H1 (cell line): ENCODE measurements around the gene AAR2.

Experiments used
- ATF3 ChIP-seq: IDR thresholded peaks from 2 replicates; pipeline ENCODE4 v1.6.1; 2011; ENCODE audit warnings: low read depth, mild to moderate bottlenecking, low read length; ENCODE audit not compliant: insufficient read depth
- CHD2 ChIP-seq: IDR thresholded peaks from 2 replicates; pipeline ENCODE4 v1.6.1; 2012; ENCODE audit warnings: low read length, improper control_type of control experiment
- EP300 ChIP-seq, 2 experiments: IDR thresholded peaks; 1 replicate in 1 of 2; 2 replicates in 1 of 2; pipeline ENCODE4 v1.6.1; 2011 to 2012; ENCODE audit warnings: low read depth in 2 of 2, low read length in 2 of 2, mild to moderate bottlenecking in 2 of 2, borderline replicate concordance in 1 of 2, inconsistent platforms in 1 of 2, moderate library complexity in 1 of 2
- GTF2F1 ChIP-seq: IDR thresholded peaks from 2 replicates; pipeline ENCODE4 v1.6.1; 2012; ENCODE audit warnings: low read depth, low read length, improper control_type of control experiment, borderline replicate concordance
- POLR2A ChIP-seq, 2 experiments: IDR thresholded peaks; 1 replicate in 1 of 2; 2 replicates in 1 of 2; pipeline ENCODE4 v1.6.1; 2011; ENCODE audit warnings: low read depth in 2 of 2, low read length in 2 of 2, mild to moderate bottlenecking in 2 of 2; ENCODE audit errors: control extremely low read depth in 1 of 2
- POU5F1 ChIP-seq: IDR thresholded peaks from 2 replicates; pipeline ENCODE4 v1.6.1; 2011; ENCODE audit warnings: low read depth, mild to moderate bottlenecking, low read length, moderate library complexity
- TF ChIP-seq, protein P1 (sequence below), 3 experiments: IDR thresholded peaks; 1 replicate in 2 of 3; 2 replicates in 1 of 3; pipeline versions ENCODE4 v1.5.1 to v1.6.1; 2011; ENCODE audit warnings: low read length in 3 of 3, mild to moderate bottlenecking in 3 of 3, inconsistent platforms in 2 of 3, low read depth in 1 of 3, moderate library complexity in 1 of 3; ENCODE audit not compliant: insufficient read depth in 1 of 3; ENCODE audit errors: control extremely low read depth in 1 of 3
- TF ChIP-seq, protein P2 (sequence below): IDR thresholded peaks from 2 replicates; pipeline ENCODE4 v1.6.1; 2011; ENCODE audit warnings: low read length, improper control_type of control experiment

DNA sequence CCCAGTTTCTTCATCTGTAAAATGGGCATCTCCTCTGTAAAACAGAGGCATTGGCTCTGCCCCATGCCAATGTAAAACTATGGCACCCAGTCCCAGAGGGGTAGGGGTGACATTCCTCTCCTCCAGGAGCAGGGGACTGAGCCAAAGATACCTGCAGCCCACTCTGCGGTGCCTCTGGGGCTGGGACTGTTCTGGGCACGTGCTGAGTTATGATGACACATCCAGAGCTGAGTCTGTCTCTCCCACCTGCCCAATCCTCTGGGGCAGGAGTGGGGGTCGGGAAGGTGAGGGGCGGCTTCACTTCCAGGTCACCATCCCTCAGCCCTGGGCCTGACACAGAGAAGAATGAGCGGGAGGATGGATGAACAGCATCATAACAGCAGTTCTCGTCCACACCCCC lies 29.9 kb downstream of the AAR2 start:
- TF ChIP-seq, protein P1, sequence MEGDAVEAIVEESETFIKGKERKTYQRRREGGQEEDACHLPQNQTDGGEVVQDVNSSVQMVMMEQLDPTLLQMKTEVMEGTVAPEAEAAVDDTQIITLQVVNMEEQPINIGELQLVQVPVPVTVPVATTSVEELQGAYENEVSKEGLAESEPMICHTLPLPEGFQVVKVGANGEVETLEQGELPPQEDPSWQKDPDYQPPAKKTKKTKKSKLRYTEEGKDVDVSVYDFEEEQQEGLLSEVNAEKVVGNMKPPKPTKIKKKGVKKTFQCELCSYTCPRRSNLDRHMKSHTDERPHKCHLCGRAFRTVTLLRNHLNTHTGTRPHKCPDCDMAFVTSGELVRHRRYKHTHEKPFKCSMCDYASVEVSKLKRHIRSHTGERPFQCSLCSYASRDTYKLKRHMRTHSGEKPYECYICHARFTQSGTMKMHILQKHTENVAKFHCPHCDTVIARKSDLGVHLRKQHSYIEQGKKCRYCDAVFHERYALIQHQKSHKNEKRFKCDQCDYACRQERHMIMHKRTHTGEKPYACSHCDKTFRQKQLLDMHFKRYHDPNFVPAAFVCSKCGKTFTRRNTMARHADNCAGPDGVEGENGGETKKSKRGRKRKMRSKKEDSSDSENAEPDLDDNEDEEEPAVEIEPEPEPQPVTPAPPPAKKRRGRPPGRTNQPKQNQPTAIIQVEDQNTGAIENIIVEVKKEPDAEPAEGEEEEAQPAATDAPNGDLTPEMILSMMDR (IDR thresholded peaks at IDR 0.05; ENCODE audit: control extremely low read depth in 1 of 3, insufficient read depth in 1 of 3, low read depth in 1 of 3, low read length in 3 of 3): no peak
- TF ChIP-seq POU5F1 (no peak), POLR2A (IDR thresholded peaks at IDR 0.05; ENCODE audit: control extremely low read depth in 1 of 2, low read depth in 2 of 2, low read length in 2 of 2) (no peak), GTF2F1 (no peak), EP300 (IDR thresholded peaks at IDR 0.05; ENCODE audit: borderline replicate concordance in 1 of 2, low read depth in 2 of 2, low read length in 2 of 2) (no peak), ATF3 (no peak), CHD2 (no peak)
- TF ChIP-seq, protein P2, sequence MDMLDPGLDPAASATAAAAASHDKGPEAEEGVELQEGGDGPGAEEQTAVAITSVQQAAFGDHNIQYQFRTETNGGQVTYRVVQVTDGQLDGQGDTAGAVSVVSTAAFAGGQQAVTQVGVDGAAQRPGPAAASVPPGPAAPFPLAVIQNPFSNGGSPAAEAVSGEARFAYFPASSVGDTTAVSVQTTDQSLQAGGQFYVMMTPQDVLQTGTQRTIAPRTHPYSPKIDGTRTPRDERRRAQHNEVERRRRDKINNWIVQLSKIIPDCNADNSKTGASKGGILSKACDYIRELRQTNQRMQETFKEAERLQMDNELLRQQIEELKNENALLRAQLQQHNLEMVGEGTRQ: no peak
